Stimulated activated CD4-positive, alpha-beta T cell treated with anti-CD3 and anti-CD28 coated beads, Interleukin-12 subunit alpha, Interleukin-12 subunit beta, amount 100 ng/mL, for 4 hours (primary cell): ENCODE results near the gene ATP5PD.
"Not testable (repeated sequence)": the region's sequence is repeated elsewhere in the genome, so short reads cannot be mapped to it uniquely, and the experiment has no call there.

Experiments
- DNase-seq: peaks from one replicate; pipeline ENCODE4 v3.0.0-alpha.2; 2020

ATP5PD gene

GRCh38 chr17:75077072-75077495 lies 30.3 kb upstream of the ATP5PD start:
- DNase-seq, result no peak

GRCh38 chr17:75075597-75076336 lies 29.0 kb upstream of the ATP5PD start:
- no peak for DNase-seq

DNA sequence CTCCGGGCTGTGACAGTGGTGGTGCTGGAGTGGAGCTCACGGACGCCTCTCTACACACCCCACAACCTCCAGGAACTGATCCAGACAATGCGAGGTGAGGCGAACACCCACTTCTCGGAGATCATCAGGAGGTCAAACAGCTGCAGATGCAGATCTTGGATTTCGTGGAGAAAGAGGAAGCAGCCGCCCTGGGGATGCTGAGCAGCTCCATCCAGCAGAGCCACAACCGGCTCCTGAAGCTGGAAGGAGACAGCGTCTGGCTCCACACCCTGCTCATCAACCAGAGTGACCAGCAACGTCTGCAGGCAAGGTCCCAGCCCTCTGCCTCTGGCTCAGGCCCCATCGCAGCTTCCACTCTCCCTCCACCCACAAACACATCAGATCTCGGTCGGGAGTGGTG lies 27.8 kb upstream of the ATP5PD start:
- no peak for DNase-seq

GRCh38 chr17:75073618-75074047 lies 26.9 kb upstream of the ATP5PD start:
- no peak for DNase-seq

- not testable (repeated sequence) for DNase-seq
Observed at GRCh38 chr17:75072909-75073308, 26.1 kb upstream of the ATP5PD start.

- not testable (repeated sequence) for DNase-seq
Observed at GRCh38 chr17:75071478-75072271, 24.9 kb upstream of the ATP5PD start.

GRCh38 chr17:75069783-75070182 lies 23.0 kb upstream of the ATP5PD start:
- DNase-seq, result no peak

- no peak for DNase-seq
Observed at GRCh38 chr17:75068750-75069149, 22.0 kb upstream of the ATP5PD start.

GRCh38 chr17:75067856-75068255 lies 21.1 kb upstream of the ATP5PD start:
- no peak for DNase-seq

- DNase-seq, result no peak
Observed at GRCh38 chr17:75065562-75066151, 18.9 kb upstream of the ATP5PD start.

- DNase-seq, result no peak
Observed at GRCh38 chr17:75064867-75065561, 18.2 kb upstream of the ATP5PD start.

DNA sequence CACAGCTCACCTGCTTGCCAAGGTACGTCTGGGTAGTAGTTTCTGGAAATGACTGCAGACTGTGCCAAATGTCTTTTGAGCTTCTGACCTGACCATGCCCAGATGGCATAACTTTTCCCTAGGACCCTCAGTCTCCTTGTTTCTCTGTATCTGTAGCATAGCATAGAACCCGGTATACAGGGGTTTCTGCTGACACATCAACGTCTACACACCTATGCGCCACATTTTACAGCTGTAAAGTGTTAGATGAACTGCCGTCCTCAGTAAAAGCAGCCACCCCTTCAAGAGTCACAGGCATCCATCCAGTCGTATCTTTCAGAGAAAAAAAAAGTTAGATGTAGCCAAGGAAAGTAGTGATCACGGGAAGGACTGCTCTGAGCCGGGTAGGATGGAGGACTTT lies 17.7 kb upstream of the ATP5PD start:
- DNase-seq, result no peak

DNA sequence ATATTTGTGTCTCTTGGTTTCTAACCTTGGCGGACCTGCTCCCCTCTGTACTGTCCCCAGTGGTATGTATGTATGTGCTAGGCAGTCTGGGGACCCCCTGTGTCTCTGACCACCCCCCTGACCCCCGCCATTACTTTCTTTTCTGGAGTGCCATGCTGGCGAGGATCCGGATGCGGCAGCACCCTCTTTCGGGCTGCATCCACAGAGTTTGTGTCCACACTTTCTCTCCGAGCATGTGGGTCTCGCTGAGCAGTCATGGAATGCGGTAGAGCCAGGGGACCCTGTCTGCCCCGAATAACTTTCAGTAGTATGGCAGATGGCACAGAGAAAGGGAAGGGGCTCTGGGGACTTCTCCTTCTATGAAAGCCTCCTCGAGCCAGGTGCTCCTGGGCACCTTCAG lies 17.3 kb upstream of the ATP5PD start:
- DNase-seq, result no peak

- no peak for DNase-seq
Observed at GRCh38 chr17:75063626-75064025, 16.9 kb upstream of the ATP5PD start.

DNA sequence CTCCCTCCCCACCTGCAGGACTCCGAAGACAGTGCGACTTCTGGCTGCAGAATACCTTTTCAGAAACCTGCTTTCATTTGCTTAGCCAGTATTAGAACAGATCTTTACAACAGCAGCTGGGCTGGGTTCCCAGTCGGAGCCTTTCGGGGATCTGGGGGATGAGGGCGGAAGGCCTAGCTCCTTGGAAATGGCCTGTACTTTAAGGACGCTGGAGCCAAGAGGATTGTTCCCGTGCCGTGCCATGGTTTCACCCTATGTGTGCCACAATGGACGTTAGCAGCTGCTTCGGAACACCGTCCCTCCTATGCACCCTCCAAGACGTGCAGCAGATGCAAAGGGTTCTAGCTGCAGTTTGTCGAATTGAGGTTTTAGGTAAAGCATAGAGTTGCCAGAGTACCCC lies 16.4 kb upstream of the ATP5PD start:
- no peak for DNase-seq

- no peak for DNase-seq
Observed at GRCh38 chr17:75061618-75062017, 14.8 kb upstream of the ATP5PD start.

GRCh38 chr17:75061055-75061438 lies 14.3 kb upstream of the ATP5PD start:
- DNase-seq, result no peak

DNA sequence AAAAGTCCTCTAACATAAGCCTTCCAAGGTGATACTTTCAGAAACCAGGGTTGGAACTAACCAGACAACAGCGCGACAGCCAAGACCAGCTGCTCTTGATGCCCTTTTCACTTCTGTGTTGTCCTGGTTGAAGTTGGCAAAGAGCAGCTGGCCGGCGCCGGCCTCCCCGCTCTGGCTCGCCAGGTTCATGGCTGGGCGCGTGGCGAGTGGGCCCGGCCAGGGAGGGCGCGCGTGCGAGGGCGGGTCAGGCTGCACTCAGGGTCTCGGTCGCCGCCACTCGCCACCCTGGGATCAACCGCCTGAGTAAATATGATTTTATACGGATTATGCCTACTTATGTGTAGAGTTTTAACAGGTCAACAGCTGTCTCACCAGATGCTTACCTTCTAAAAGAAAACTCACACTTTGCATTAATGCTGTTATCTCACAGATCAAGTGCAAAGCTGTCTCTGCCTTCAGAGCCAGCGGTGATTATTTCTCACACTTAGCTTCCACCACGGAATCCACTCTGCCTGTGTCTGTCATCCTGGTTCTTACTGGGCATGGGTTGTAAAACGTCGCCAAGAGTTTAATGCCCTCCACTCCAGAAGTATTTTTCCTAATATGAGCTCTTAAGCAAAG lies 13.8 kb upstream of the ATP5PD start:
- DNase-seq, result no peak

GRCh38 chr17:75059369-75060345 lies 12.9 kb upstream of the ATP5PD start:
- no peak for DNase-seq

GRCh38 chr17:75051941-75052340 lies 5.2 kb upstream of the ATP5PD start:
- no peak for DNase-seq

- DNase-seq, result no peak
Observed at GRCh38 chr17:75049706-75050105, 2.9 kb upstream of the ATP5PD start.

GRCh38 chr17:75049057-75049456 lies 2.3 kb upstream of the ATP5PD start:
- no peak for DNase-seq
